ENCODE measurements around the gene CFAP299. TPM values are rescaled to one million over a fixed set of nuclear protein-coding genes. Genes with fewer than 3 reads are reported as not detected.

CFAP299 gene
- total and polyA plus RNA-seq, 2 of the 8 experiments (the other 6 are each of a cell fraction or from before 2014, with no cell fraction given) = not detected

GRCh38 chr4:80462621-80463091 lies 127.1 kb downstream of the CFAP299 start:
- Histone ChIP-seq H3K79me1 (ENCODE audit: low read depth, low read length) (no peaks in the 10 kb centered on the region), H3K36me3 (ENCODE audit: control insufficient read depth in 2 of 4, insufficient read depth in 4 of 4, low read length in 3 of 4) (no peaks in the 10 kb centered on the region), H4K91ac (replicated peaks; ENCODE audit: insufficient read length, low read length) (no peak overlapping the region), H3K27ac (ENCODE audit: low read depth, low read length) (no peak overlapping the region), H3K9me3 (ENCODE audit: insufficient read depth in 2 of 2, low read depth in 1 of 2, low read length in 1 of 2) (no peaks in the 10 kb centered on the region), H3K79me2 (ENCODE audit: control insufficient read depth in 1 of 2, insufficient read depth in 2 of 2, low read length in 2 of 2) (no peaks in the 10 kb centered on the region), H2BK12ac (ENCODE audit: low read depth, low read length) (no peak overlapping the region), H2AFZ (ENCODE audit: low read length) (no peak overlapping the region), H3K4me1 (replicated peaks in 1 of 4; ENCODE audit: control insufficient read depth in 3 of 4, insufficient read depth in 4 of 4, low read length in 3 of 4) (peaks cover 2 to 8% (median 5%) of the 10 kb centered on the region in 4 experiments; a peak in 5 of 7 replicates), H2AK5ac (ENCODE audit: low read depth, low read length) (no peak overlapping the region), H3K4ac (replicated peaks; ENCODE audit: insufficient read length, low read depth, low read length) (no peak overlapping the region), H3K4me3 (ENCODE audit: extremely low read depth in 1 of 4, insufficient read depth in 2 of 4, low read depth in 3 of 4, low read length in 4 of 4) (no peak overlapping the region), H2BK20ac (ENCODE audit: low read length) (no peak overlapping the region), H4K8ac (ENCODE audit: extremely low read depth, insufficient read depth, low read length) (no peak overlapping the region), H3K18ac (ENCODE audit: extremely low read depth, low read length) (no peak overlapping the region), H3K23ac (ENCODE audit: insufficient read length) (no peak overlapping the region), H2BK120ac (replicated peaks; ENCODE audit: low read depth, low read length) (no peak overlapping the region), H2BK15ac (ENCODE audit: low read length) (no peak overlapping the region), H3K56ac (replicated peaks; ENCODE audit: insufficient read length, low read depth, low read length) (no peak overlapping the region), H4K20me1 (replicated peaks in 1 of 2; ENCODE audit: control insufficient read depth in 1 of 2, insufficient read depth in 2 of 2, low read length in 2 of 2) (no peaks in the 10 kb centered on the region), H3K4me2 (ENCODE audit: insufficient read depth in 1 of 2, low read depth in 2 of 2, low read length in 2 of 2) (no peak overlapping the region), H3K14ac (ENCODE audit: insufficient read length) (no peak overlapping the region), H3K27me3 (replicated peaks in 1 of 4; ENCODE audit: control insufficient read depth in 3 of 4, extremely low read depth in 1 of 4, insufficient read depth in 3 of 4, low read length in 3 of 4) (peaks cover 0 to 1% (median 0%) of the 10 kb centered on the region in 4 experiments; a peak in 1 of 7 replicates), H2BK5ac (ENCODE audit: low read depth, low read length) (no peak overlapping the region), H3K9ac (replicated peaks in 1 of 4; ENCODE audit: extremely low read depth in 1 of 4, low read depth in 3 of 4, low read length in 3 of 4) (no peak overlapping the region), H4K5ac (ENCODE audit: insufficient read length, low read depth, low read length) (no peak overlapping the region), H3K23me2 (ENCODE audit: low read depth, low read length) (no peaks in the 10 kb centered on the region)
- POLR2A ChIA-PET (ENCODE audit: partially characterized antibody) = no interaction called here
- CTCF ChIA-PET (ENCODE audit: partially characterized antibody) = no interaction called here
- DNase-seq (ENCODE audit: low read depth in 1 of 2, low spot score in 2 of 2) (no peak), FAIRE-seq (no peak)
- WGBS, 2 experiments (ENCODE audit: extremely low coverage in 1 of 2, insufficient coverage in 1 of 2, insufficient read length in 1 of 2, insufficient replicate concordance in 2 of 2, low coverage in 1 of 2, low lambda C conversion rate in 2 of 2, missing lambda C conversion rate in 1 of 2) = 93% methylated on average over 2 of the region's 2 CpGs; no CpG with 5 or more reads in 1 of the 2 experiments
- no peak for TF ChIP-seq GTF2F1 (IDR thresholded peaks at IDR 0.05; ENCODE audit: borderline replicate concordance, low read depth, low read length)
- TF ChIP-seq KDM4A (IDR thresholded peaks at IDR 0.05; ENCODE audit: low read depth, low read length, severe bottlenecking) = no peak
- no peak for TF ChIP-seq CTBP2 (IDR thresholded peaks at IDR 0.05; ENCODE audit: borderline replicate concordance, insufficient read depth, insufficient read length, low read length)
- TF ChIP-seq SIX5 (IDR thresholded peaks at IDR 0.05; ENCODE audit: low read depth, low read length) = no peak
- no peak for TF ChIP-seq JUND (IDR thresholded peaks at IDR 0.05; ENCODE audit: low read length)
- no peak for TF ChIP-seq POU5F1 (IDR thresholded peaks at IDR 0.05; ENCODE audit: low read depth, low read length)
- TF ChIP-seq, protein P1, sequence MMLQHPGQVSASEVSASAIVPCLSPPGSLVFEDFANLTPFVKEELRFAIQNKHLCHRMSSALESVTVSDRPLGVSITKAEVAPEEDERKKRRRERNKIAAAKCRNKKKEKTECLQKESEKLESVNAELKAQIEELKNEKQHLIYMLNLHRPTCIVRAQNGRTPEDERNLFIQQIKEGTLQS (IDR thresholded peaks at IDR 0.05; ENCODE audit: insufficient read depth, low read depth, low read length) = no peak
- TF ChIP-seq BRCA1 (IDR thresholded peaks at IDR 0.05; ENCODE audit: low read depth, low read length) = no peak
- no peak for TF ChIP-seq E2F6 (IDR thresholded peaks at IDR 0.05)
